Activated naive CD4-positive, alpha-beta T cell treated with anti-CD3 and anti-CD28 coated beads, Interleukin-2, amount 50 U/mL, for 16 hours (primary cell): ENCODE measurements around the gene MTA3.

Source experiments
- DNase-seq: peaks from one replicate; pipeline ENCODE4 v3.0.0-alpha.2; 2020

The MTA3 gene

GRCh38 chr2:42765686-42766085, 197.3 kb downstream of the MTA3 start:
- DNase-seq: no peak

GRCh38 chr2:42767080-42767898, 198.9 kb downstream of the MTA3 start:
- no peak for DNase-seq

- no peak for DNase-seq
These were observed 199.7 kb downstream of the MTA3 start for GRCh38 chr2:42767899-42768705.

- no peak for DNase-seq
These were observed 200.3 kb downstream of the MTA3 start for GRCh38 chr2:42768706-42769256.

GRCh38 chr2:42769583-42770287, 201.3 kb downstream of the MTA3 start:
- no peak for DNase-seq

- DNase-seq: no peak
These were observed 202.1 kb downstream of the MTA3 start for GRCh38 chr2:42770288-42771131.

GRCh38 chr2:42771546-42772153, 203.2 kb downstream of the MTA3 start:
- no peak for DNase-seq

GRCh38 chr2:42775186-42775585, 206.8 kb downstream of the MTA3 start:
- no peak for DNase-seq

- DNase-seq: no peak
These were observed 207.4 kb downstream of the MTA3 start for GRCh38 chr2:42775810-42776209.

GRCh38 chr2:42777883-42778805, 209.7 kb downstream of the MTA3 start:
- DNase-seq: no peak

- no peak for DNase-seq
These were observed 212.7 kb downstream of the MTA3 start for GRCh38 chr2:42781181-42781580.

- DNase-seq: no peak
These were observed 215.1 kb downstream of the MTA3 start for GRCh38 chr2:42783511-42783910.

GRCh38 chr2:42784204-42784880, 215.9 kb downstream of the MTA3 start:
- DNase-seq: no peak

GRCh38 chr2:42786561-42787345, 218.3 kb downstream of the MTA3 start:
- DNase-seq: no peak

- DNase-seq: no peak
These were observed 219.0 kb downstream of the MTA3 start for GRCh38 chr2:42787424-42787787.

- no peak for DNase-seq
These were observed 219.5 kb downstream of the MTA3 start for GRCh38 chr2:42787788-42788477.

GRCh38 chr2:42788478-42788793, 220.0 kb downstream of the MTA3 start:
- no peak for DNase-seq

GRCh38 chr2:42788882-42789281, 220.4 kb downstream of the MTA3 start:
- DNase-seq: no peak

GRCh38 chr2:42789751-42790150, 221.3 kb downstream of the MTA3 start:
- DNase-seq: no peak
